A549 (cell line): ENCODE measurements around the gene GMNC. TPM values are rescaled to one million over a fixed set of nuclear protein-coding genes. Genes with fewer than 3 reads are reported as not detected.

ENCODE experiments used
- ATAC-seq, 2 experiments: fragments of 200-7000 bp in 1 of 2; fragments of >200 bp in 1 of 2; cut with Nextera tagmentation in 1 of 2; cut with Tn5 transposase in 1 of 2; 3 replicates each; pipeline versions ENCODE4 v1.8.0 to v1.9.1; 2018 to 2020; ENCODE audit warnings: mild to moderate bottlenecking in 1 of 2, moderate library complexity in 1 of 2
- CTCF ChIA-PET: fragments of 300-600 bp; sonication (Branson Sonifier 250); formaldehyde crosslinking; extraction: SDS; loops from one replicate; lab custom pipeline; 2021; ENCODE audit warnings: antibody characterized with exemption, inconsistent platforms; lab: Yijun Ruan, JAX
- POLR2A ChIA-PET: fragments of 350-600 bp; formaldehyde crosslinking; extraction: SDS; loops from one replicate; lab custom pipeline; 2021; ENCODE audit warnings: antibody characterized with exemption, inconsistent platforms; lab: Yijun Ruan, JAX
- DNase-seq, 2 experiments: peaks; one replicate each; pipeline versions ENCODE4 v3.0.0 to v3.0.0-alpha.2; 2011 to 2016; ENCODE audit warnings: low read depth in 1 of 2, low spot score in 1 of 2
- FAIRE-seq: peaks from 2 replicates; lab custom pipeline; 2011; peaks lifted over from hg19 to GRCh38; lab: Jason Lieb, UNC
- H3K27ac ChIP-seq, 2 experiments: fragments of >200 bp; sonication (Bioruptor Twin); formaldehyde crosslinking; 3 replicates each; pipeline ENCODE4 v1.5.1; 2016 to 2017
- H3K4me1 ChIP-seq: fragments of >200 bp; sonication (Bioruptor Twin); formaldehyde crosslinking; 3 replicates; pipeline ENCODE4 v1.6.1; 2016
- H3K4me2 ChIP-seq: fragments of >200 bp; sonication (Bioruptor Twin); formaldehyde crosslinking; 3 replicates; pipeline ENCODE4 v1.6.1; 2016
- H3K4me3 ChIP-seq: fragments of >200 bp; sonication (Bioruptor Twin); formaldehyde crosslinking; 3 replicates; pipeline ENCODE4 v1.5.1; 2016
- H3K9me3 ChIP-seq: fragments of >200 bp; sonication (Bioruptor Twin); formaldehyde crosslinking; 3 replicates; pipeline ENCODE4 v1.6.1; 2016
- BHLHE40 ChIP-seq: IDR thresholded peaks from 2 replicates; pipeline ENCODE4 v1.6.1; 2012; ENCODE audit warnings: low read depth, low read length, inconsistent platforms
- CBX2 ChIP-seq: fragments of 200-600 bp; sonication (generic); IDR thresholded peaks from 2 replicates; pipeline ENCODE4 v1.6.1; 2016; ENCODE audit warnings: low read depth, mild to moderate bottlenecking, borderline replicate concordance
- CEBPB ChIP-seq, 2 experiments: fragments of >200 bp in 1 of 2; sonication (Bioruptor Twin) in 1 of 2; formaldehyde crosslinking in 1 of 2; IDR thresholded peaks; 2 replicates each; pipeline ENCODE4 v1.6.1; 2012 to 2016
- CHD4 ChIP-seq: fragments of 200-600 bp; sonication (generic); IDR thresholded peaks from 2 replicates; pipeline ENCODE4 v1.6.1; 2016; ENCODE audit warnings: antibody characterized with exemption, mild to moderate bottlenecking, borderline replicate concordance
- EHF ChIP-seq: fragments of 250-450 bp; sonication (Bioruptor Pico); IDR thresholded peaks from 2 replicates; pipeline ENCODE4 v1.5.0; 2020; ENCODE audit warnings: mild to moderate bottlenecking
- EHMT2 ChIP-seq: fragments of 200-600 bp; sonication (generic); IDR thresholded peaks from 2 replicates; pipeline ENCODE4 v1.6.1; 2016; ENCODE audit warnings: antibody characterized with exemption, low read depth, mild to moderate bottlenecking, moderate library complexity
- EP300 ChIP-seq, 2 experiments: fragments of >200 bp; sonication (Bioruptor Twin); formaldehyde crosslinking; IDR thresholded peaks; 2 replicates in 1 of 2; 3 replicates in 1 of 2; pipeline ENCODE4 v1.6.1; 2016 to 2017
- GATA3 ChIP-seq: IDR thresholded peaks from 2 replicates; pipeline ENCODE4 v1.6.1; 2012; ENCODE audit warnings: borderline replicate concordance
- HDAC2 ChIP-seq: fragments of 200-600 bp; sonication (generic); IDR thresholded peaks from 2 replicates; pipeline ENCODE4 v1.6.1; 2016
- POLR2AphosphoS2 ChIP-seq: conservative IDR thresholded peaks from 2 replicates; pipeline ENCODE4 v1.6.1; 2012; ENCODE audit warnings: low read length, improper control_type of control experiment, inconsistent platforms
- RNF2 ChIP-seq: fragments of 200-600 bp; sonication (generic); IDR thresholded peaks from 2 replicates; pipeline ENCODE4 v1.6.1; 2016; ENCODE audit warnings: low read depth, mild to moderate bottlenecking, antibody characterized with exemption, moderate library complexity, borderline replicate concordance
- ZFP36 ChIP-seq: fragments of 450-650 bp; IDR thresholded peaks from 2 replicates; pipeline ENCODE4 v1.6.1; 2014; ENCODE audit warnings: borderline replicate concordance; ENCODE audit not compliant: partially characterized antibody
- WGBS: methylation state at CpG from one replicate; pipeline ENCODE4 v1.1.6; 2017; ENCODE audit errors: missing lambda C conversion rate; 5-methylcytosine and 5-hydroxymethylcytosine counted together
- polyA plus RNA-seq, 4 experiments: library from polyadenylated mRNA; depleted of rRNA in 3 of 4; stranded (reverse); fragments of >200 nt; fragmentation: RNase III in 1 of 4; extraction: RNeasy Plus Mini Kit Qiagen cat#74134 plus additional on column Dnase treatment in 1 of 4; gene quantifications; 2 replicates in 3 of 4; 3 replicates in 1 of 4; pipeline ENCODE4 v1.2.3, GENCODE V29; 2011 to 2017
- TF ChIP-seq, protein P1 (sequence below): fragments of 250-450 bp; sonication (Bioruptor Pico); IDR thresholded peaks from 2 replicates; pipeline ENCODE4 v1.5.0; 2021; ENCODE audit warnings: mild to moderate bottlenecking, moderate library complexity, borderline replicate concordance
- TF ChIP-seq, protein P2 (sequence below): fragments of 200-600 bp; sonication (generic); IDR thresholded peaks from 2 replicates; pipeline ENCODE4 v1.6.1; 2016; ENCODE audit warnings: antibody characterized with exemption, mild to moderate bottlenecking, moderate library complexity
- TF ChIP-seq, protein P3 (sequence below): fragments of >200 bp; sonication (Bioruptor Twin); formaldehyde crosslinking; IDR thresholded peaks from 3 replicates; pipeline ENCODE4 v1.6.1; 2016

The GMNC gene
- polyA plus RNA-seq, 2 of the 4 experiments (the other 2 are of a cell fraction) = not detected

DNA sequence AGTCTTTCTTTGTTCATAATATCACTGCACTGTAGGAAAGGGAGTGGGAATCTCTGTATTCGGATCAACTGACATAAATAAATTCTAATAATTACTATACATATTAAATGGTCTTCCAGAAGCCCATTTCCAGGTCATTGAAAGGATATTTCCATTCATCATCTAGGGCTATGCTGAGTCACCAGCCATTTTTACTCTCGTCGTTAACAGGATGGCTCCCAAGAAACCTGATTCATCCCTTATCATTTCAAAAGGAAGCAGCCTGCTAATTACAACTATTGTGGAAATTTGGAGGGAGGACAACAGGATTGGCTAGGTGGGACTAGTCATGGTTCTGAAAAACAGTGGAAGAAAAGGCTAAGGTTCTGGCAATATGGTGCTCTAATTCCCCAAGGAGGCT, 13.6 kb downstream of the GMNC start (continued):
- TF ChIP-seq, protein P1, sequence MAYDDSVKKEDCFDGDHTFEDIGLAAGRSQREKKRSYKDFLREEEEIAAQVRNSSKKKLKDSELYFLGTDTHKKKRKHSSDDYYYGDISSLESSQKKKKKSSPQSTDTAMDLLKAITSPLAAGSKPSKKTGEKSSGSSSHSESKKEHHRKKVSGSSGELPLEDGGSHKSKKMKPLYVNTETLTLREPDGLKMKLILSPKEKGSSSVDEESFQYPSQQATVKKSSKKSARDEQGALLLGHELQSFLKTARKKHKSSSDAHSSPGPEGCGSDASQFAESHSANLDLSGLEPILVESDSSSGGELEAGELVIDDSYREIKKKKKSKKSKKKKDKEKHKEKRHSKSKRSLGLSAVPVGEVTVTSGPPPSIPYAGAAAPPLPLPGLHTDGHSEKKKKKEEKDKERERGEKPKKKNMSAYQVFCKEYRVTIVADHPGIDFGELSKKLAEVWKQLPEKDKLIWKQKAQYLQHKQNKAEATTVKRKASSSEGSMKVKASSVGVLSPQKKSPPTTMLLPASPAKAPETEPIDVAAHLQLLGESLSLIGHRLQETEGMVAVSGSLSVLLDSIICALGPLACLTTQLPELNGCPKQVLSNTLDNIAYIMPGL (CRISPR knock-in tag) = no peak

DNA sequence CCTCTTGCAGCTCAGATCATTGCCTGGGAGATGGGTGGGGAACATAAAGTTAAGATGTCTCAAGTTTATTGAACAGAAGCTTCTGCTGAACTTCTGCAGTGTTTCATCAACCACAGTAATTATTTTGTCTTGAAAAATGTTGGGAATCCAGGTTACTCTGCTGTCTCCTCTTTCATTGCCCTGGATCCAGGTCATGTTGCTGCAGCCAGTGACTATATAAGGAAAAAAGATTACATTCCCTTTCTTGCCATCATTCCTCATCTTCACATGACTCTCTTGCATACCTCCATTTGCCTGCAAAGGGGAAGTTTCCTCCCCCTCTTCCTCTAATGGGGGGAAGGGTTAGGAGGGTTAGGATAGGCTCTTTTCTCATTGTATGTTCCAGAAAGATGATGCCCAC, 15.1 kb downstream of the GMNC start:
- DNase-seq (no peak), FAIRE-seq (no peak), ATAC-seq (no peak)
- Histone ChIP-seq H3K9me3 (no peaks in the 10 kb centered on the region), H3K27ac (no peak overlapping the region), H3K4me2 (no peak overlapping the region), H3K4me1 (no peaks in the 10 kb centered on the region), H3K4me3 (no peak overlapping the region)
- CTCF ChIA-PET = no interaction called here
- no peak for TF ChIP-seq RNF2
- no peak for TF ChIP-seq CBX2
- TF ChIP-seq BHLHE40 = no peak
- TF ChIP-seq, protein P1 (CRISPR knock-in tag) = no peak
- no peak for TF ChIP-seq GATA3
- TF ChIP-seq CHD4 = no peak
- TF ChIP-seq EP300 (IDR thresholded peaks at IDR 0.05) = no peak
- no peak for TF ChIP-seq CEBPB (IDR thresholded peaks at IDR 0.05)
- POLR2A ChIA-PET = no interaction called here

DNA sequence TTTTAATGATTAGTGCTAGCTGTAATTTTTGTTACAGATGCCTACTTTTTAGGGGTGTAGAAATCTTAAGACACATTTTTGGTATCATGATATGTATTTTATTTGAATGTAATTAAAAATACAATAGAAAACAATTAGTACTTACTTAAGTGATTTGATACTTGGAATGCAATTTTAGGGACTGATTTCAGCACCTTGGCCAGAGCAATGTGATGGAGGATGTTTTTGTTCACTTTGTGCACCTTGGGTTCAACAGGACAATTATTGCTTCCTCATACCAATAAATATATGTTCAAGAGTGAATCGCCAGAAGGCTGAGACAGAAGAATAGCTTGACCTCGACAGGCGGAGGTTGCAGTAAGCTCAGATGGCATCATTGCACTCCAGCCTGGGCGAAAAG, 22.3 kb downstream of the GMNC start:
- no peak for TF ChIP-seq EHMT2
- TF ChIP-seq, protein P2, sequence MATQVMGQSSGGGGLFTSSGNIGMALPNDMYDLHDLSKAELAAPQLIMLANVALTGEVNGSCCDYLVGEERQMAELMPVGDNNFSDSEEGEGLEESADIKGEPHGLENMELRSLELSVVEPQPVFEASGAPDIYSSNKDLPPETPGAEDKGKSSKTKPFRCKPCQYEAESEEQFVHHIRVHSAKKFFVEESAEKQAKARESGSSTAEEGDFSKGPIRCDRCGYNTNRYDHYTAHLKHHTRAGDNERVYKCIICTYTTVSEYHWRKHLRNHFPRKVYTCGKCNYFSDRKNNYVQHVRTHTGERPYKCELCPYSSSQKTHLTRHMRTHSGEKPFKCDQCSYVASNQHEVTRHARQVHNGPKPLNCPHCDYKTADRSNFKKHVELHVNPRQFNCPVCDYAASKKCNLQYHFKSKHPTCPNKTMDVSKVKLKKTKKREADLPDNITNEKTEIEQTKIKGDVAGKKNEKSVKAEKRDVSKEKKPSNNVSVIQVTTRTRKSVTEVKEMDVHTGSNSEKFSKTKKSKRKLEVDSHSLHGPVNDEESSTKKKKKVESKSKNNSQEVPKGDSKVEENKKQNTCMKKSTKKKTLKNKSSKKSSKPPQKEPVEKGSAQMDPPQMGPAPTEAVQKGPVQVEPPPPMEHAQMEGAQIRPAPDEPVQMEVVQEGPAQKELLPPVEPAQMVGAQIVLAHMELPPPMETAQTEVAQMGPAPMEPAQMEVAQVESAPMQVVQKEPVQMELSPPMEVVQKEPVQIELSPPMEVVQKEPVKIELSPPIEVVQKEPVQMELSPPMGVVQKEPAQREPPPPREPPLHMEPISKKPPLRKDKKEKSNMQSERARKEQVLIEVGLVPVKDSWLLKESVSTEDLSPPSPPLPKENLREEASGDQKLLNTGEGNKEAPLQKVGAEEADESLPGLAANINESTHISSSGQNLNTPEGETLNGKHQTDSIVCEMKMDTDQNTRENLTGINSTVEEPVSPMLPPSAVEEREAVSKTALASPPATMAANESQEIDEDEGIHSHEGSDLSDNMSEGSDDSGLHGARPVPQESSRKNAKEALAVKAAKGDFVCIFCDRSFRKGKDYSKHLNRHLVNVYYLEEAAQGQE = peak; percentile 81
- no peak for TF ChIP-seq ZFP36
- DNase-seq (no peak), FAIRE-seq (no peak), ATAC-seq (no peak)
- ChIA-PET CTCF (no interaction called here), POLR2A (no interaction called here)
- Histone ChIP-seq H3K4me3 (no peak overlapping the region), H3K9me3 (no peaks in the 10 kb centered on the region), H3K4me1 (no peaks in the 10 kb centered on the region), H3K4me2 (no peak overlapping the region), H3K27ac (no peak overlapping the region)
- WGBS = 28% methylated on average over 4 of the region's 4 CpGs

DNA sequence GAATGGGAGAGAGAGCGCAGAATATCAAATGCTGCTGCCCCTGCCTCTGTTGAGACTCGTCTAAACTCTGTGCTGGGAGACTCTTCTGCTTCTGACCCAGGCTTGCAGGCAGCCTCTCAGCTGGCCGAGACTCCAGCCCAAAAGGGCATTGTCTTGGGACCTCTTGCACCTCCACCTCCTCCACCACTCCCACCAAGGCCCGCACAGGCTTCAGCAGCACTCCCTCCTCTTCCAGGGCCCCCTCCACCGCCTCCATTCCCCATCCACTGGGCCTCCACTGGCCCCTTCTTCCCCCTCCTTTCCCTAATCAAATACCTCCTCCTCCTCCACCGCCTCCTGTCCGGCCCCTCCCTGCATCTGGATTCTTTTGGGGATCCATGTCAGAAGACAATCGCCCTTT, 31.3 kb downstream of the GMNC start:
- no peak overlapping the region for H3K4me2 ChIP-seq
- ChIA-PET CTCF (interaction anchor here (2.0 kb wide), 1 partner anchor 19 kb away, joined by 7 read pairs; no protein-coding TSS in a partner anchor), POLR2A (no interaction called here)
- WGBS = 57% methylated on average over 8 of the region's 8 CpGs
- H3K27ac ChIP-seq = no peak overlapping the region
- DNase-seq (no peak), ATAC-seq (no peak), FAIRE-seq (no peak)
- no peaks in the 10 kb centered on the region for H3K4me1 ChIP-seq
- H3K9me3 ChIP-seq = no peaks in the 10 kb centered on the region
- no peak overlapping the region for H3K4me3 ChIP-seq
- TF ChIP-seq HDAC2 (no peak), CHD4 (no peak), BHLHE40 (no peak), POLR2AphosphoS2 (no peak), EHF (no peak)
- TF ChIP-seq, protein P3, sequence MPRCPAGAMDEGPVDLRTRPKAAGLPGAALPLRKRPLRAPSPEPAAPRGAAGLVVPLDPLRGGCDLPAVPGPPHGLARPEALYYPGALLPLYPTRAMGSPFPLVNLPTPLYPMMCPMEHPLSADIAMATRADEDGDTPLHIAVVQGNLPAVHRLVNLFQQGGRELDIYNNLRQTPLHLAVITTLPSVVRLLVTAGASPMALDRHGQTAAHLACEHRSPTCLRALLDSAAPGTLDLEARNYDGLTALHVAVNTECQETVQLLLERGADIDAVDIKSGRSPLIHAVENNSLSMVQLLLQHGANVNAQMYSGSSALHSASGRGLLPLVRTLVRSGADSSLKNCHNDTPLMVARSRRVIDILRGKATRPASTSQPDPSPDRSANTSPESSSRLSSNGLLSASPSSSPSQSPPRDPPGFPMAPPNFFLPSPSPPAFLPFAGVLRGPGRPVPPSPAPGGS = no peak
